ENCODE data around the gene RNF115. TPM values are rescaled to one million over a fixed set of nuclear protein-coding genes. Genes with fewer than 3 reads are reported as not detected.

RNF115 gene
- total and polyA plus RNA-seq, 2 donors (not counting 3 experiments of a cell fraction or from before 2014, with no cell fraction given), result 7.6 to 17.3 TPM

DNA sequence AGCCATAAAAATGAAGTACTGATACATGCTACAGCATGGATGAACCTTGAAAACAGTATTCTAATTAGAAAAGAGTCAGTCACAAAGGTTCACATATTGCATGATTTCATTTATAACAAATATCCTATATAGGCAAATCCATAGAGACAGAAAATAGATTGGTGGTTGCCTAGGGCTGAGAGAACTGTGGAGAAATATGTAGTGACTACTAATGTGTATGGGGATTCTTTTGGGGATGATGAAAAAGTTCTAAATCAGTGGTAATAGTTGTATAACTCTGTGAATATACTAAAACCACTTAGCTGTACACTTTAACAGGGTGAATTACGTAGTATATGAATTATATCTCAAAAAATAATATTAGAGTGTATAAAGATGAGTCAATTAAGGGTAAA, 45.8 kb downstream of the RNF115 start:
- H3K4me2 ChIP-seq (ENCODE audit: insufficient read depth, low read length), result no peak overlapping the region

More for the DNA sequence above, 45.8 kb downstream of the RNF115 start:
- Histone ChIP-seq H3K4me3 (replicated peaks in 1 of 3; ENCODE audit: insufficient read depth in 1 of 3, low read depth in 1 of 3, low read length in 3 of 3) (no peak overlapping the region), H3K79me2 (ENCODE audit: control insufficient read depth, insufficient read depth, low read length) (peaks cover 7% of the 10 kb centered on the region), H3K27me3 (ENCODE audit: control insufficient read depth in 2 of 2, insufficient read depth in 2 of 2, low read length in 2 of 2) (no peaks in the 10 kb centered on the region), H4K20me1 (replicated peaks; ENCODE audit: control insufficient read depth, extremely low read depth, insufficient read depth, low read length) (no peaks in the 10 kb centered on the region), H3K9ac (replicated peaks; ENCODE audit: extremely low read depth, insufficient read depth, low read length) (no peak overlapping the region), H3K9me3 (replicated peaks; ENCODE audit: control insufficient read depth, insufficient read depth, low read length) (no peaks in the 10 kb centered on the region), H3K9me1 (replicated peaks; ENCODE audit: control insufficient read depth, extremely low read depth, insufficient read depth, low read length) (no peaks in the 10 kb centered on the region), H3K4me1 (ENCODE audit: control insufficient read depth, extremely low read depth, insufficient read depth, low read length) (peaks cover 16% of the 10 kb centered on the region), H3K27ac (ENCODE audit: insufficient read depth, low read depth, low read length) (no peak overlapping the region), H3K36me3 (ENCODE audit: control insufficient read depth in 2 of 2, extremely low read depth in 1 of 2, insufficient read depth in 2 of 2, low read length in 2 of 2) (peaks cover 0 to 2% of the 10 kb centered on the region in 2 experiments), H2AFZ (ENCODE audit: low read depth, low read length) (no peak overlapping the region)
- ChIA-PET CTCF (interaction anchor here (1.2 kb wide), 1 partner anchor 57 kb away, joined by 3 read pairs; no protein-coding TSS in a partner anchor), POLR2A (no interaction called here)
- dilution Hi-C loops (cut with MboI; ENCODE audit: extremely low pct_ligation_motif_present, low sequenced_read_pairs) (no loop called here), intact Hi-C loops (cut with micrococcal nuclease) (no loop called here)
- FAIRE-seq (no peak), DNase-seq (ENCODE audit: low read depth, low spot score) (no peak)
- BruUV-seq (replicated peaks), result no TSS peak
- TF ChIP-seq MYC (IDR thresholded peaks at IDR 0.05; ENCODE audit: low read depth, low read length), result no peak
- TF ChIP-seq JUN (IDR thresholded peaks at IDR 0.05; ENCODE audit: borderline replicate concordance, insufficient read depth, insufficient read length, low read depth), result no peak
- TF ChIP-seq MAX (IDR thresholded peaks at IDR 0.05; ENCODE audit: insufficient read depth, insufficient read length), result no peak
- TF ChIP-seq CTCF (IDR thresholded peaks at IDR 0.05; ENCODE audit: extremely low read depth in 1 of 2, insufficient read depth in 1 of 2, low read depth in 1 of 2, low read length in 2 of 2), result no peak
